SIG-M5 treated with dmso at 0.1 percent for 504 hours (cell line): Measurements from ENCODE around the gene GUCY2C.
A peak's percentile ranks its signal among the peaks of the same experiment; 100 is the strongest.

Experiments
- DNase-seq: peaks from one replicate; lab custom pipeline; 2025; ENCODE audit not compliant: unreplicated experiment; lab: John Stamatoyannopoulos, UW

GUCY2C gene

DNA sequence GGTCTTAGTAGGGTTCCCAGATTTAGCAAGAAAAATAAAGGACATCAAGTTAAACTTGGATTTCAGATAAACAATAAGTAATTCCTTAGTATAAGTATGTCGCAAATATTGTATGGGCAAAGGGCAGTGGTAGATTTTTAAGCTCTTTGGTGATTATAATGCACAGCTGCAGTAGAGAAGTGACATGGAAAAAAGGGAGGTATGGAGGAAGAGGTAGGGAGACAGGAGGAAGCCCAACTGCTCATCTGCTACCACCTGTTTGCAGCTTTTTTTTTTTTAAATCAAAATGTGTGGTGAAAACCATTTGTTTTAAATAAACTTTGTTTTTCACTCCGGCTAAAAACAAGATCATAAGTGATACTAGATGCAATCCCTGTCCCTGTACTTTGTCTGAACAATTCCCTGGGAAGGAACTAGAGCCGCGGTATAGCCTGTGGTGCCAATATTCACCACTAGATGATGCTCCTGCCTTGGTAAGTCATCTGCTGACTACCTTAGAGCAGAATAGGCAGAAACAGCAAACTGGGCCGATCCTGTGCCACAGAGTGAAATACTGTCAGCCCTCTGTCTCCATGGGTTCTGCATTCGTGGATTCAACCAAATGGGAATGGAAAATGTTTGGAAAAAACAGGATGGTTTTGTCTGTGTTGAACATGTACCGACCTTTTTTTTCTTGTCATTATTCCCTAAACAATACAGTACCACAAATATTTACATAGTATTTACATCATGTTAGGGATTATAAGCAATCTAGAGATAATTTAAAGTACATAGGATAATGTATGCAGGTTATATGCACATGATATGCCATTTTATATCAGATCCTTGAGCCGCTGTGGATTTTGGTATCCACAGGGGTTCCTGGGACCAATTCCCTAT is 66.3 kb downstream of the GUCY2C start:
- DNase-seq, result peak; percentile 67

DNA sequence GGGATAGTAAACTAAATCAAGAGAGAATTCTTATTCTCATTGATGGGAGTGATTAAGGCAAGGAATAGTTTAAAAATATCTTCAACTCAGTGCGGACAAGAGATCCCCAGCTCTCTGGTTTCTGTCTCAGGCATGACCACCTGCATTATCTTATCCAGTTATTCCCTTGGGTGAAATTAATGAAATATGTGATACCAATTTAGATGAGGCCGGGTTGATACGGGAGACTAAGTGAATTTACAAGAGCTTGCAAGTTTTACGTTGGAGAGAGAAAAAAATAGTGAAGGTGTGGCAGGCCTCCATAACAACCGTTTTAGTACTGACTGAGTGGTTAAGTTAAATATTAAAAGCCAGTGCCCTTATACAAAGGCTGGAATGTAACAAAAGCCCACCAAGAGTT is 67.6 kb downstream of the GUCY2C start:
- DNase-seq, result no peak

DNA sequence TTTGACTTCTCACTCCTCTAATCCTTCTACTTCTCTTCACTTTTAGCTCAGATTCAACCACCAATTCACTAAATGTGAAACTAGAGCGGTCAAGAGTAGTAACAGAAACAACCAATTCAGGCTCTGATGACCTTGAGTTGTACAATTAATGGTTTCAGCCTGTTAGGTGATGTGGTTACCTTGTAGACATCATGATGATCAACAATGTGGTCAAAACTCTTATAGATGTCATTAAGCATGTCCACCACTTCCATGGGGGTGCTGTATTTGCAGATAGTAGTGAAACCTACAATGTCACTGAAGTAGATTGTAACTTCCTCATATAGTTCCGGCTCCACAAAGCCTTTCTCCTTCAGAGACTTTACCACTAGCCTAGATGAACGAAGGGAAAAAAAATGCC is 74.6 kb downstream of the GUCY2C start:
- DNase-seq, result peak; percentile 53

DNA sequence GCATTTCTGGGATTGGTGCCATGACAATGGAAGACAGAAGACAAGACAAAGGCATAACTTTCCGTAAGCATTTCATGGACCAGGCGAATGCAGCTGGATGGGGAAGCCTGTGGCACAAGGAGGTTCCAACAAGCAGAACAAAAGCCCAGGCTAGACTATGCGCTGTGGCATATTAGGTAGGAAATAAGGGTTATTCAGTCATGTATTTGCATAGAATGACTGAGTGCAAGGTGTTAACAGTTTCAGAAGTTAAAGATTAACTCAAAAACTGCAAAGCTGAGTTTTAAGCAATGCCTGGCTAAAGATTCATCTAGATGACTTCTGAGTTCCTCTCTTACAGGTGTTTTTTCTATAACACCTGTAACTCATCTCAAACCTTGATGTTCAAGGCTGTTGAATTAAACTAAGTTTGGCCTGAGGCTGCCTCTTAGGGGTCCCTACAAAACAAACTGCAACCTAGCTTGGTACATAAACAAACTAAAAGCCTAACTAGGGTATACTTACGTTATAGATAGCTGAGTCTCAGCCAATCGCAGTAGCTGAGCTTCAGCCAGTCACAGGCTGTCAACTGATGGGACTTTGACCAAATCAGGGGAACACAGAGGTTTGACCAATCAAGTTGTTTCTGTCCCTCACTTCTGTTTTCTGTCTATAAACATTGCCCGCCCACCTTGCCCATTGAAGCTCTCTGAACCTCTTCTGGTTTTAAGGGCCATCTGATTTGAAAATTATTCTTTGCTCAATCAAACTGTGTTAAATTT is 76.5 kb downstream of the GUCY2C start:
- DNase-seq, result no peak

DNA sequence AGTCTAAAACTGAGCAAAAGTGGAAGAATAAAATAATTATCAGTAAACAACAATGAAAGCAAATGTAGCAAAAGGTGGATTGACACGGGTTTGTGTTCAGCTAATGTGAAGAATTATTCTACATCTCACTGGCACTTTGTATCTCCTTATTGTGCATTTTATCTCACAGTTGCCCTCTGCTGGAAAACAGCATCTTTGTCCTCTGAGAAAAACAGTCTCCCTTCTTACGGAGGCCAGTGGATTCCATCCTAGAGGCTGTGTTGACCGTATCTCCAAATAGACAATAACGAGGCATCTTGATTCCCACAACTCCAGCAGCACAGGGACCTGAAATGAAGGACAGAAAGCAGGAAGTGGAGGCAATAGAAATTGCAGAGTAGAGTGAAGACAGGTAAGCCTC is 77.4 kb downstream of the GUCY2C start:
- peak; percentile 30 for DNase-seq

DNA sequence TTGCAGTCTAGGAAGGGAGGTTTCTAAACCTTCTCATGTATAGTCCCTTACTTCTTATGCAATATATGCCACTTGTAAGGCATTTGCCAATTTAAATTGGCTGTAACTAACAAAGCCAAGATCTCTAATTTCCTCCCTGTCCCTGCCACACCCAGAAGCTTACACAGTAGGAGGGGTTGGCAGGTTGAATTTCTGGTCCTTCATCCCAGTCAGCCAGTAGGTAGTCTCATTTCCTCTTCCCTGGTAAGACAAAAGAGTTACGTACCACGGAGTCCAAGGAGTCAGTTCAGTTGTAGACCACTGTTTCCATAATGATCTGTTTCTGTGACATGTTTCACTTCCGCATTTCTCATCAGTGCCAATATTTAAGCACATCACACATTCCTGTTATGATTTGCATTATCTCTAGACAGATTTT is 81.7 kb downstream of the GUCY2C start:
- peak; percentile 99 for DNase-seq

DNA sequence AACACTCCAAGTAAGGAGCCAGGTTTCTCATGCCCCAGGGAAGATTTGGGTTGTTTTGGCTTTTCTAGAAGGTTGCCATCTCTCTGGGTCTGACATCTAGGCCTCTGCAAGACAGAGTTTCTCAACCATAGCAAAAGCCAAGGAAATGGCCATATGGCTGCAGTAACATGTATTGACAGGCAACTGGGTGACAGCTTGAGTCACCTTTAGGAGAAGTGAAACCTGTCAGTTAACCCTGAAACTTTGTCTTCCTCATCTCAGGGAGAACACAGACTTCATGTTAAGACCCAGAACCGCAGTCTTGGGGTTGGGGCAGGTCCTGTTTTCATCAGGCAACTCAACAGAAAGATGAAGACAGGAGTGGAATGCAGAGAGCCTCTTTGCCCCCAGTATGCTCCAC is 82.7 kb downstream of the GUCY2C start:
- peak; percentile 94 for DNase-seq

DNA sequence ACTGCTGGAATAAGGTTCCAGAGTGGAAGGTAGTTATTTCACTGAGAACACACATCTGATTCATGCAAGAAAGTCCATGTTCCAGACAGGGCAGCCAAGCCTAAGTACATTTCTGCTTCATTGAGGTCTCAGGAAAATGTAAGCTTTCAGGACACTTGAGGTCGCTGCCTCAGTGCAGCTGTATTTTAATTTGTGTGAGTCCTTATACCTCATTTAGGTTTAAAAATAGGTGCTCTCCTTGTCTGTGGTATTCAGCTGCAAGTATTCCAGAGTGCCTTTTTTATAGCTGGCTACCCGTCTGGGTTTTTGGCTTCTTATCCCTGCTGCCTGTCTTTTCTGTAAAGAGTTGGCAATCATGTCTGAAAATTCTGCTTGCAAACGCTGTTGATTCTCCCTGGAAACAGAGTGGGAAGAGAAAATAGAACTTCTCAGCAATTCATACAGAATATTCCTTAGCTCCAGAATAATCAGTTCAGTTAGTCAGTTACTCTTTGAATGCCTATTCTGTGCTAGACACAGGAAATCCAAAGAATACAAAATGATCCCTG is 83.4 kb downstream of the GUCY2C start:
- no peak for DNase-seq

DNA sequence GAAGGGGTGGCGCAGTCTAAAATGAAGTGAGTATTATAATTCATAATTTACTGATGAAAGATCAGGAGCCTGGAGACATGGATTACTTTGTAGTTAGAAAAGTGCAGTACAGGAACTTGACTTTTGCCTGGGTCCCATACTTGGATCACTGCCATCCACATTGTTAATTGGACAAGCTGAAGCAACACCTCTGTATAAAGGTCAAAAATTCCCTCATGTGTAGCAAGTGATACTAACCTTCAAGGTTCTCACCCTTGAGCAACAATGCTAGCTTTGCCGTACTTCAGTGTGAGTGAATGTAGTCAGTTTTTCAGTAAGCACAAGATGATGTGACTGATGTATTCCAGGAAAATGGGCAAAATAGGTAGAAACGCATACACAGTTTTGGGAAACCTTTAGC is 84.1 kb downstream of the GUCY2C start:
- DNase-seq, result no peak

DNA sequence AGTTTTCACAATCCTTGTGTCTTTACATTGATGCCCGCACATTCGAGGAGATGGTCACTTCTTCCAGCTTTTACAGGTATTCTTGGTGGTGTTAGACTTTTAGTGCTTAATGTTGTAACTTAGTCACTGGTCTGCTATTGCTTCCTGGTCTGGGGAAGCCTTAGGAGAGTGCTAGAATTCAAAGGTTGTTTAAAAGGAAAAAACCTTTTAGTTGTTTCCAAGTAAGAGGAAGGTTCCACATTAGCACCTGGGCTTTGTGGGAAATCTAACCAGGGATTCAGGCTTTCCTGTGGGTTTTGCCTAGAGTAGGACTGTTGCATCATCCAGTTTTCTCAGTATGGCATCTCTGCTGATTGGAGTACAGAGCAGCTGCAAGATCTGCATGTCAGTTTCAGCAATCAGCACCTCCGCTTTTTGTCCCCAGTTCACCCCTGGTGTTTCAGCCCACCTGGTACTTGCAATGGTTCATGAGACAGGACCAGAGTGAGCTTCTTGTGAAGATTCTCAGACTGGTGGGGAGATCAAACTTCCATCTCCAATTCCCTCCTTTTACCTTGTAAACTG is 84.7 kb downstream of the GUCY2C start:
- peak; percentile 13 for DNase-seq

DNA sequence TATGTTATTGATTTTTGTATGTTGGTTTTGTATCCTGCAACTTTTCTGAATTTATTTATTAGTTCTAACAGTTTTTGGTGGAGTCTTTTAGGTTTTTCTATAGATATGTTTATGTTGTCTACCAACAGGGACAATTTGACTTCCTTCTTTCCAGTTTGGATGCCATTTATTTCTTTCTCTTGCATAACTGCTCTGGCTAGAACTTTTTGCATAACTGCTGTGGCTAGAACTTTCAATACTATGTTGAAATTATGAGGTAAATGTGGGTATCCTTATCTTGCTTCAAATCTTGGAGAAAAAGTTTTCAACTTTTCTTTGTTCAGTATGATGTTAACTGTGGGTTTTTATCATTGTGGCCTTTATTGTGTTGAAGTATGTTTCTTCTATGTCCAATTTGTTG is 88.8 kb downstream of the GUCY2C start:
- peak; percentile 96 for DNase-seq

DNA sequence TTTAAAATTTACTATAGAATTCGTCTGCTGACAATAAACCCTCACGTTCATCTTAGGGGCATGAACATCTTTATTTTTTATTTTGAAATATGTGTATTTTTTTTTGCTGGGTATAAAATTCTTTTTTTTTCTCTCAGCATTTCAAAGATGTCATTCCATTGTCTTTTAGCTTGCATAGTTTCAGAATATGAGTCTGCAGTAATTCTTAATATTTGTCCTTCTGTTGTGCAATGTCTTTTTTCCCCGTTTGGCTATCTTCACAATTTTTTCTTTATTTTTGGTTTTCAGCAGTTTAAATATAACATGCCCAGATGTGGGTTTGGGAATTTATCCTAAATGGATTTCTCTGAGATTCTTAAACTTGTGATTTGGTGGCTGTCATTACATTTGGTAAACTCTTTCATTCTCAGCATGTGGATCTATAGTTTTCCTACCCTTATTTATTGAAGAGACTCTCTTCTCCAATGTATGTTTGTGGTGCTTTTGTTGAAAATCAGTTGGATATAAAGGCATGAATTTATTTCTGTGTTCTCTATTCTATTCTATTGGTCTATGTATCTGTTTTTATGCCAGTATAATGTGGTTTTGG is 90.9 kb downstream of the GUCY2C start:
- peak; percentile 35 for DNase-seq

DNA sequence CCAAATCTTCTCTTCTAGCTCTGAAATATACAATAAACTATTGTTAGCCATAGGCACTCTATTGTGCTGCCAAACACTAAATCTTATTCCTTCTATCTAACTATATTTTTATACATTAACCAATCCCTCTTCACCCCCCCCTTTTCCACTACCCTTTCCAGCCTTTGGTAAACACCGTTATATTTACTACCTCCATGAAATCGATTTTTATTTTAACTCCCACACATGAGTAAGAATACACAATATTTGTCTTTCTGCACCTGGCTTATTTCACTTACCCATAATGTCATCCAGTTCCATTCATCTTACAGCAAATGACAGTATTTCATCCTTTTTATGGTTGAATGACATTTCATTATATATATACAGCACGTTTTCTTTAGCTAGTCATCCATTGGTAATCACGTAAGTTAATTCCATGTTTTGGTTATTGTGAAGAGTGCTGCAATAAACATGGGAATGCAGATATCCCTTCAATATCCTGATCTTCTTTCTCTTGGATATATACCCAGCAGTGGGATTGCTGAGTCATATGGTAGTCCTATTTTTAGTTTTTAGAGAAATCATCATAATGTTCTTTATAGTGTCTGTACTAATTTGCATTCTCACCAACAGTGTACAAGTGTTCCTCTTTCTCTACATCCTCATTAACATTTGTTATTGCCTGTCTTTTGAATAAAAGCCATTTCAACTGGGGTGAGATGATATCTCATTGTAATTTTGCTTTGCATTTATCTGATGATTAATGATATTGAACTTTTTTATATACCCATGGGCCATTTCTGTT is 94.5 kb downstream of the GUCY2C start:
- DNase-seq, result no peak

DNA sequence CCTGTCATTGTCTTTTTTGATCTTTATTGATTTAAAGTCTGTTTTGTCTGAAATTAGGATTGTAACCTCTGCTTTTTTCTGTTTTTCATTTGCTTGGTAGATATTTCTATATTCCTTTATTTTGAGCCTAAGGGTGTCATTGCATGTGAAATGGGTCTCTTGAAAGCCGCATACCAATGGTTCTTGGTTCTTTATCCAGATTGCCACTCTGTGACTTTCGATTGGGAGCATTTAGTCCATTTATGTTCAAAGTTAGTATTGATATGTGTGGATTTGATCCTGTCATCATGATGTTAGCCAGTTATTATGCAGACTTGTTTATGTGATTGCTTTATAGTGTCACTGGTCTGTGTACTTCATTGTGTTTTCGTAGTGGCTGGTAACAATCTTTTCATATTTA is 98.9 kb downstream of the GUCY2C start:
- DNase-seq, result no peak

DNA sequence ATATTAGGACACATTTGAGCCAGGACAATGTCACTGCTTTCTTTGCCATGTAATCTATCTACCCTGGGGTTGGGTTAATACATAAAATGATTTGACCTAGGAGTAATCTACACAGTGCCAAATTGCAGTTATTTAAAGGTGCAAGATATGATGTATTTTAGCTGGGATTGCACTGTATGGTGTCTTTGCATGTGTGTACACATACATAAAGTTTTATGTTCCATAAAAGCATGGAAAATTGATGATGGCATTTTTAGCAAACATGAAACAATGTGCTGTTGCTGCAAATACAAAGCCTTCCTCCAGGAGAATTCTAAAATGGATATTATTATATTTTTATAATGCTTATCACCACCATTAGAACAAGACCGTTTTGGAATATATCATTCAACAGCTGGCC is 104.7 kb downstream of the GUCY2C start:
- no peak for DNase-seq

DNA sequence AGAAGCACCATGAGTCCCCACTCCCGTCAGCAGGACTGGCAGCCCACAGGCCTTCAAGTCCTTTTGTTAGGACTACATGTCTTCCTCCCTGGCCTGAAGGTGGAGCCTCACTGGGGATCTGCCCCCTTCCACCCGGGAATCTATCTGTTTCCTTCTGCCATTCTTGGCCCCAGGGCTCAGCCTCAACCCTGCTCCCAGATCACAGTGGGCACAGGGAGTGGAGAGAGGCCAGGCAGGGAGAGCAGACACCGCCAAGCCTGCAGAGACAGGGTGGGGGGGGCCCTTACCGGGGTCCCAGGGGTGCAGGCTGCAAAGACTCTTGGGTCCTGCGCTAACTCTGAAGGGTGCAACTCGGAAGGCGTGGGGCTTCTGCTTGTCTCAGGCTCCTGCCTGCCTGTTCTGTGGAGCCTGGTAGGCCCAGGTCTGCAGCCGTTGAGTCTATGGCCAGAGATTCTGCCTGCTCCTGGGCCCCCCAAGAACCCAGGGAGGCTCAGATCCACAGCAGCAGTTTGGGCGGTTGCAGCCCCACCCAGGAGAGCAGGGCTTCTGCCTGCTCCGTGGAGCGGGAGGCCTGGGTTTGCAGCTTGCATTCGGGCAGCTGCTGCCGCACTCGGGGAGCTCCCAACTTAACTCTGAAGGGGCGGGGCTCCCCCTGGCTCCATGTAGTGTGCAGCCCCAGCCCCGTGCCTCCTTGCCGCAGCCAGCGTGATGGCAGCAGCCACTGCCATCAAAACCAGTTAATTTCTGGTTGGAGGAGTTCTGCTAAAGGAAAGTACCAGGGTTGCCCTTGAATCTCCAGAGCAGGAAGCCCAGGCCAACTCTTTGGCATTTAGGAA is 107.0 kb downstream of the GUCY2C start:
- no peak for DNase-seq

DNA sequence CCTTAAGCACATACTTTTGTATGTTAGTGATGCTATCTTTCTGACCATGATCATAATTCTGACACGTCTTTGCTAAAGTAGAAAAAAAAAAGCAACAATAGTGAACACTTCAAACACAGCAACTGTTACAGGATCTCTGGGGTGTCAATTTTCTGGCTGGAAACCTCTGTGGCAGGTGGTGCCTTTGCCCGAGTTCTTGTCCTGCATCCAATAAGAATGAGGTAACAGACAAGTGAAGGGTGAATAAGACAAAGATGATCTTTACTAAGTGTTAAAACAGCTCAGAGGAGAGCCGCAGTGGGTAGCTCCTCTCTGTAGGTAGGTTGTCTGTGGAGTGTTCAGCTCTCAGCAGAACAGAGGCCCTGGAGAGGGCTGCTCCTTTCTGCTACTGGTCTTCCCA is 107.8 kb downstream of the GUCY2C start:
- no peak for DNase-seq

DNA sequence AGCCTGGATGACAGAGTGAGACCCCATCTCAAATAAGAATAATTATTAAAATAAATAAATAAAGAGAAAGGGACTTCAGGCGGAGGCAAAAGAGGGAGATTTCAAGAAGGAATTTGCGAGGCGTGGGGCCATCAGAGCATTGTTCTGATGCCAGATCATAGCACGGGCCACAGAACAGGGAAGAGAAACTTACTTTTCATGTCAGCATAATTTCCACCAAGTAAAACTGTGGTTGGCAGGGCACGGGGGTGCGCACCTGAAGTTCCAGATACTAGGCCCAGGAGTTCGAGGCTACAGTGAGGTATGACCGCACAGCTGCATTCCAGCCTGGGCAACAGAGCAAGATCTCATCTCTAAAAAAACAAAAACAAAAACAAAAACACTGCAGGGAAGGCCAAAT is 117.8 kb downstream of the GUCY2C start:
- no peak for DNase-seq

DNA sequence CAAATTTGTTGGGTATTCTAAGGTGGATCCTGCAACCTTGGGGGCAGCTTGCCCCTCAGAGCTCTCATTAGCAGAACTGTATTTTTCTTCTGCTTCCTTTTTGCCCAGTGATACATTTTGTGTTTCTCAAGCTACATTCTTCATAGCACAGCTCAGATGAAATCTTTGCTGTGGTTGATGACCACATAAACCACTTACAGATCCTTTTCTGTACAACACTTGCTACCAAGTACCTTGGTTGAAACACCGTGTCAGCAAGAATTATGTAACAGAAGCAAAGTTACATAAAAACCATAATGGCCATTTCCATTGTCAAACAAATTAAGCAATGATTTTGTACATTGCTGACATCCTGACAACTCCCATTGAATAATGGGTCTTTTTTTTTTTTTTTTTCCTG is 119.1 kb downstream of the GUCY2C start:
- DNase-seq, result peak; percentile 94

DNA sequence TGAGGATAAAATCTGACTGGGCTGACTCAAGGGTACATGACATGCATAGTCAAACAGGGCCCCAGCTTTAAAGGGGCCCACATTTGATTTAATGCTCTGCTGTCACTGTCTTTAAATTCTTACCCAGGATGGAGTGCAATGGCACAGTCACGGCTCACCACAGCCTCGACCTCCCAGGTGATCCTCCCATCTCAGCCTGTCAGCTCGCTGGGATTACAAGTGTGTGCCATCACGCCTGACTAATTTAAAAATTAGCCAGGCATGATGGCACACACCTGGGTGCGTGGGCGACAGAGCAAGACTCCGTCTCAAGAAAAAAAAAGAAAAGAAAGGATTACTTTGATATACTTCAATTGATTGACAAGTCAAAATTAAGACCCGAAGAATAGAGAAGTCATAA is 119.5 kb downstream of the GUCY2C start:
- DNase-seq, result no peak
